MG63 (cell line): ENCODE measurements around the gene VANGL1. TPM values are rescaled to one million over a fixed set of nuclear protein-coding genes. Genes with fewer than 3 reads are reported as not detected.
"Not testable (repeated sequence)": the region's sequence is repeated elsewhere in the genome, so short reads cannot be mapped to it uniquely, and the experiment has no call there.

ENCODE experiments used
- DNase-seq: peaks from one replicate; pipeline ENCODE4 v3.0.0-alpha.2; 2020
- H3K27me3 ChIP-seq: fragments of 250-450 bp; sonication (Bioruptor Pico); 2 replicates; pipeline ENCODE4 v1.5.1; 2020; ENCODE audit warnings: mild to moderate bottlenecking, moderate library complexity
- H3K36me3 ChIP-seq: fragments of 250-450 bp; sonication (Bioruptor Pico); 2 replicates; pipeline ENCODE4 v1.5.1; 2020; ENCODE audit warnings: mild to moderate bottlenecking, moderate library complexity
- H3K4me3 ChIP-seq: fragments of 250-450 bp; sonication (Bioruptor Pico); 2 replicates; pipeline ENCODE4 v1.5.1; 2020; ENCODE audit warnings: mild to moderate bottlenecking, moderate library complexity
- H3K9me3 ChIP-seq: fragments of 250-450 bp; sonication (Bioruptor Pico); 2 replicates; pipeline ENCODE4 v1.5.1; 2020; ENCODE audit warnings: mild to moderate bottlenecking, moderate library complexity
- total RNA-seq: library from RNA; depleted of rRNA; stranded (reverse); fragments of >200 nt; shearing (Covaris generic); gene quantifications from 2 replicates; pipeline ENCODE4 v1.2.3, GENCODE V29; 2014; ENCODE audit warnings: low replicate concordance; rRNA removed

VANGL1 gene
- 3.1 and 4.9 TPM in 2 replicates for total RNA-seq

- no peaks in the 10 kb centered on the region for H3K27me3 ChIP-seq
- DNase-seq = peak; percentile 86
- peak within 1 kb of the TSS; percentile 89 for H3K4me3 ChIP-seq
- peaks cover 11% of the 10 kb centered on the region for H3K9me3 ChIP-seq
- H3K36me3 ChIP-seq = peaks cover 3% of the 10 kb centered on the region
These were observed at the start of gene VANGL1 for GRCh38 chr1:115641762-115642167. Gene VANGL1 (plus strand): TSS chr1:115641970. CDS start chr1:115651414, 9,444 bp downstream.

DNA sequence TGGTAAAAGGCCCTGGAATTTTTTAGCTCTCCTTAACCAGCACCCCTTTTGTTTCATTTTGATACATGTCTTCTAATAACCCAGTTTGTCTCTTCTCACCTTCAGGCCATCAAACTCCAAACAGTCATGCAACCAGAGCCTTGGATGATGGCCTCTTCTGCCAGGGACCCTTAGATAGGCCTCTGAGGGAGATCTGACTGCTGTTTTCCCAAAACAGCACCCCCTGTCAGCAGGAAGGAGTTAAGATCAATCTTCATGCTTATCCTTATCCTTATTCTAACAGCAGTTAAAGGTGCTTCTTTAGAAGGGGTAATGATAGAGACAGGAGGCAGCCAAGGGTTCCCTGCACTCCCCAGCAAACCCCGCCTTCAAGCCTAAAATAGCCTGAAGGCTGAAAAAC lies 49.5 kb upstream of the VANGL1 start:
- Histone ChIP-seq H3K27me3 (no peaks in the 10 kb centered on the region), H3K36me3 (no peaks in the 10 kb centered on the region), H3K4me3 (no peak overlapping the region), H3K9me3 (peaks cover 16% of the 10 kb centered on the region)
- DNase-seq = no peak

DNA sequence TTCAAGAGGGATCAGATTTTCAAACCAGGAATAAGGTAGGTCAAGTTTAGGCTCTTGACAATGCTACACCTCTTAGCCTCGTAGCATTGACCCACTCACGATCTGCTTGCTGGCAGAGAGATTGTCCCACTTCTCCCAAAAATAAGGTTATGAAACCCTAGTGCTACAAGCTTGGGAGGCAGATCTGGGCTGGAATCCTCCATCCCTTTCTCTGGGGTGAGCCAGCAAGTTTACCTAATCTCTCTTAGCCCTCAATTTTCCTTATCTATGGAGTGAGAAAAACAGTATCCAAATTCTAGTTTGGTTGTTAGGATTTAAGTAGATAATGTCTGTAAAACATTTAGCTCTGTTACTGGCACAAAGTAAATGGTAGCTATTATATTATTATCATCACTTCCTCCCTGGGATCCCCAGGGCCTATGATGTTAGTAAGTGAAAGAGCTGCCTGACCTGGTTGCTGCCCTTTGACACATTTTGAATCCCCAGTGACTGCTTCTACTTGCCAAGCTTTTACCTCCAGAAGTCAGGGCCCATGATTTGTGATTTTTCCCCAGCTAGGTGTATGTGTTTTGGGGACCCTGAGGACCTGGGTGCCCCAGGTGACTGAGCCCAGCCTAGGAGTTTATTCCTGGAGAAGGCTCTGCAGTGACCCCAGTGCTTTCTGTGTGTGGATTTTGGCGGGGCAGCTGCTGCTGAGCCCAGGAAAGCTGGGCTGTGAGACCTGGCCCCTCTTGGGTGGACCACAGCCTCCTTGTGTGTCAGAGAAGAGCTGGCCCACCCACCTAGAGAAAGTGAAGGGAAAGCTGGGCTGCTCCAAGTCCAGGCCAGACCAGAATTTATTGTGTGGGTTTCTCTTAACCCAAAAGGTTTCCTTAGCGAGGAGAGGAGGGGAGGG lies 48.2 kb upstream of the VANGL1 start:
- DNase-seq = no peak
- no peaks in the 10 kb centered on the region; the same call in 1 of the 2 replicates for H3K36me3 ChIP-seq
- peaks cover 6% of the 10 kb centered on the region for H3K9me3 ChIP-seq
- no peaks in the 10 kb centered on the region for H3K27me3 ChIP-seq
- H3K4me3 ChIP-seq = no peak overlapping the region

- no peak for DNase-seq
- no peaks in the 10 kb centered on the region; the same call in 1 of the 2 replicates for H3K36me3 ChIP-seq
- no peaks in the 10 kb centered on the region for H3K27me3 ChIP-seq
- H3K9me3 ChIP-seq = peaks cover under 1% of the 10 kb centered on the region
- no peak overlapping the region for H3K4me3 ChIP-seq
These were observed 47.2 kb upstream of the VANGL1 start for GRCh38 chr1:115594600-115594999.

GRCh38 chr1:115595279-115596079 lies 46.3 kb upstream of the VANGL1 start:
- H3K36me3 ChIP-seq = no peaks in the 10 kb centered on the region; the same call in 1 of the 2 replicates

GRCh38 chr1:115596080-115596780 lies 45.5 kb upstream of the VANGL1 start:
- Histone ChIP-seq H3K27me3 (no peaks in the 10 kb centered on the region), H3K4me3 (no peak overlapping the region), H3K36me3 (no peaks in the 10 kb centered on the region; the same call in 1 of the 2 replicates), H3K9me3 (peaks cover 2% of the 10 kb centered on the region; the same call in 1 of the 2 replicates)
- DNase-seq = no peak

More at GRCh38 chr1:115595279-115596079, 46.3 kb upstream of the VANGL1 start:
- Histone ChIP-seq H3K9me3 (no peaks in the 10 kb centered on the region), H3K4me3 (no peak overlapping the region), H3K27me3 (no peaks in the 10 kb centered on the region)
- DNase-seq = peak; percentile 97

- H3K4me3 ChIP-seq = no peak overlapping the region
- no peaks in the 10 kb centered on the region for H3K36me3 ChIP-seq
- no peaks in the 10 kb centered on the region for H3K27me3 ChIP-seq
- peaks cover 6% of the 10 kb centered on the region; the same call in 1 of the 2 replicates for H3K9me3 ChIP-seq
- no peak for DNase-seq
These were observed 37.3 kb upstream of the VANGL1 start for GRCh38 chr1:115604508-115604907.

DNA sequence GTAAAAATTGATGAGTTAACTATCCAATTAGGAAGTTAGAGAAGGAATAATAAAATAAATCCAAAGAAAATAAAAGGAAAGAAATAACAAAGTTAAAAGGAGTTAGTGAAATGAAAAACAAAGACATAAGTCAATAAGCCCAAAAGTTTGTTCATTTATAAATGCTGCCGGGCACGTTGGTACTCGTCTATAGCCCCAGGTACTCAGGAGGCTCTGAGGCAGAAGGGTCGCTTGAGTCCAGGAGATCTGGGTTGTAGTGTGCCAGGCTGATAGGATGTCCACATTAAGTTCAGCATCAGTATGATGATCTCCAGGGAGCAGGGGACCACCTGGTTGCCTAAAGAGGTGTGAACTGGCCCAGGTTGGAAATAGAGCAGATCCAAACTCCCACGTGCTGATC lies 35.5 kb upstream of the VANGL1 start:
- Histone ChIP-seq H3K9me3 (0 out of 2 replicates have a peak, but pooled peaks cover 3% of the 10 kb centered on the region), H3K4me3 (no peak overlapping the region), H3K27me3 (no peaks in the 10 kb centered on the region), H3K36me3 (no peaks in the 10 kb centered on the region)
- DNase-seq = no peak

- Histone ChIP-seq H3K9me3 (no peaks in the 10 kb centered on the region), H3K27me3 (no peaks in the 10 kb centered on the region), H3K36me3 (no peaks in the 10 kb centered on the region), H3K4me3 (no peak overlapping the region)
- no peak for DNase-seq
These were observed 32.7 kb upstream of the VANGL1 start for GRCh38 chr1:115609021-115609420.

- no peak for DNase-seq
- Histone ChIP-seq H3K9me3 (0 out of 2 replicates have a peak, but pooled peaks cover 3% of the 10 kb centered on the region), H3K36me3 (no peaks in the 10 kb centered on the region), H3K4me3 (no peak overlapping the region), H3K27me3 (no peaks in the 10 kb centered on the region)
These were observed 28.0 kb upstream of the VANGL1 start for GRCh38 chr1:115613767-115614166.

DNA sequence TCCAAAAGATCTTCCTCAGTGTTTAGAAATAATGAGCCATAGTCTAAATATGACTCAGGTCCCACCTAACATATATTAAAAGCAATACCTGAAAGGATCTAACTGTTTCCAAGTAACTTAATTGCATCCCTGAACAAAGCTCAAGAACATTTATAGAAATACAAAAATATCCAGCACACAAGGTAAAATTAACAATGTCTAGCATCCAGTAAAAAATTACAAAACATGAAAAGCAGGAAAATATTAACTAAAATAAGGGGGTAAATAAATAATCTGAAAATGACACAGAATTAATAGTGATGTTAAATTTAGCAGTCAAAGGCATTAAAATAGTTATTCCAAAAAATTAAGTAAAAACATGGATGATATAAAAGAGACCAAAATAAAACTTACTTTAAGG lies 21.3 kb upstream of the VANGL1 start:
- Histone ChIP-seq H3K36me3 (no peaks in the 10 kb centered on the region; the same call in 1 of the 2 replicates), H3K9me3 (peaks cover 17% of the 10 kb centered on the region), H3K4me3 (no peak overlapping the region), H3K27me3 (no peaks in the 10 kb centered on the region)
- DNase-seq = no peak

DNA sequence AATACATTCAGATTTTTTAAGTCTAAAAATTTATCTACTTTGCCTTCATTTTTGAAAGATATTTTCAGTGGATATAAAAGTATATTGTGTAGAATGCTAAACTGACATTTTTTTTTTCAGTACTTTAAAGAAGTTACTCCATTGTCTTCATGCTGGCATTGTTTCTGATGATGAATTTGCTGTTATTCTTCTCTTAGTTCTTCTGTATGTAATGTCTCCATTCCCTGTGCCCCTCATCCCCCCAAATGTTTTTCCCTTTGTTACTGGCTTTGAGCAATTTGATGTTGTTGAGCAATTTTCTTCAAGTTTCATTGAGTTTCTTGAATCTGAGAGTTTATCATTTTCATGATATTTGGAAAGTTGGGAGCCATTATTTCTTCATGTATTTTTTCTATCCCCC lies 20.8 kb upstream of the VANGL1 start:
- H3K27me3 ChIP-seq = no peaks in the 10 kb centered on the region
- no peaks in the 10 kb centered on the region; the same call in 1 of the 2 replicates for H3K36me3 ChIP-seq
- H3K9me3 ChIP-seq = peaks cover 17% of the 10 kb centered on the region
- H3K4me3 ChIP-seq = no peak overlapping the region
- no peak for DNase-seq

DNA sequence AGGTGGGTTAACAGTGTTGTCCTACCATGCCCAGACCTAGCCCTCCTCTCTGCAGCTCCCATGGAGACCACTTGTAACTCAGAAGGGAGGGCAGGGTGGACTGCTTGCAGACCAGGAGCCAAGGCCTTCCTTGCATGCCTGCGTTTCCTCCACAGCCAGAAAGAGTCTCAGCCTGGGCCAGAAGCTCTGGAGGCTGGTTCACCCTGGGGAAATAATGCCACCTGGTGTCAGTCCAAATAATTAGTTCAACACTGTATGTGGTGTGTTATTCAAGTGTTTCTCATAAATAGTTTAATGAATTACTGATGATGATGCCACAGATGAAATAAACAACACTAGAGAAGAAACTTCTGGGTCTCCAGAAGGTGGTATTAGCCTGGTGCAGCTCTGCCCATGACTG lies 16.9 kb upstream of the VANGL1 start:
- H3K9me3 ChIP-seq = peaks cover 14% of the 10 kb centered on the region
- H3K4me3 ChIP-seq = no peak overlapping the region
- no peaks in the 10 kb centered on the region; the same call in 1 of the 2 replicates for H3K36me3 ChIP-seq
- no peak for DNase-seq
- H3K27me3 ChIP-seq = peaks cover 3% of the 10 kb centered on the region; the same call in 1 of the 2 replicates

DNA sequence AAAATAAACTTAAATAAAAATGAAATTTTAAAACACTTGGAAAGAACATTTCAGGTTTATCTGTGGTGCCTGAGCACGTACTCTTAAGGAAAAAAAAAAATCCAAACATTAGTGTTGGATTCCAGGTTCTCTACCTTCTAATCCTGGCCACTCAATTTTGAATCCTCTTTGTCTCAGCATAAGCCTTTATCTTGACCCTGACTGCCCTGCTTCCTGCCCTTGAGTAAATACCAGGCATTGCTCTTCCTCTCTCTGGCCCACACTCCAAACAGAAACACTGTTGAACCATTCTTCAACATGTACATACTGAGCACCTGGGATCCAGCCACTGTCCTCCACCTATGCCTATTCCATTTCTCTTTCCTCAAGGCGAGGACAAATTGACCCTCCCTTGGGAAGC lies 11.4 kb upstream of the VANGL1 start:
- no peaks in the 10 kb centered on the region; the same call in 1 of the 2 replicates for H3K9me3 ChIP-seq
- no peak overlapping the region for H3K4me3 ChIP-seq
- H3K36me3 ChIP-seq = no peaks in the 10 kb centered on the region
- H3K27me3 ChIP-seq = peaks cover 7% of the 10 kb centered on the region; the same call in 1 of the 2 replicates
- no peak for DNase-seq

- H3K36me3 ChIP-seq = no peaks in the 10 kb centered on the region
- peaks cover 7% of the 10 kb centered on the region; the same call in 1 of the 2 replicates for H3K27me3 ChIP-seq
- DNase-seq = no peak
- peaks cover 2% of the 10 kb centered on the region for H3K9me3 ChIP-seq
- H3K4me3 ChIP-seq = no peak overlapping the region
These were observed 9.3 kb upstream of the VANGL1 start for GRCh38 chr1:115632251-115633026.

DNA sequence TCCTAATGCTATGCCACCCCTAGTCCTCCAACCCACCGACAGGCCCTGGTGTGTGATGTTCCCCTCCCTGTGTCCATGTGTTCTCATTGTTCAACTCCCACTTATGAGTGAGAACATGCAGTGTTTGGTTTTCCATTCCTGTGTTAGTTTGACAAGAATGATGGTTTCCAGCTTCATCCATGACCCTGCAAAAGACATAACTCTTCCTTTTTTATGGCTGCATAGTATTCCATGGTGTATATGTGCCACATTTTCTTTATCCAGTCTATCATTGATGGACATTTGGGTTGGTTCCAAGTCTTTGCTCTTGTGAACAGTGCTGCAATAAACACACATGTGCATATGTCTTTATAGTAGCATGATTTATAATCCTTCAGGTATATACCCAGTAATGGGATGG lies 8.2 kb upstream of the VANGL1 start:
- not testable (repeated sequence) for H3K27me3 ChIP-seq, DNase-seq, H3K36me3 ChIP-seq, H3K9me3 ChIP-seq, H3K4me3 ChIP-seq
